ENCODE measurements around the gene FCMR.
A peak's percentile ranks its signal among the peaks of the same experiment; 100 is the strongest.

FCMR gene, protein sequence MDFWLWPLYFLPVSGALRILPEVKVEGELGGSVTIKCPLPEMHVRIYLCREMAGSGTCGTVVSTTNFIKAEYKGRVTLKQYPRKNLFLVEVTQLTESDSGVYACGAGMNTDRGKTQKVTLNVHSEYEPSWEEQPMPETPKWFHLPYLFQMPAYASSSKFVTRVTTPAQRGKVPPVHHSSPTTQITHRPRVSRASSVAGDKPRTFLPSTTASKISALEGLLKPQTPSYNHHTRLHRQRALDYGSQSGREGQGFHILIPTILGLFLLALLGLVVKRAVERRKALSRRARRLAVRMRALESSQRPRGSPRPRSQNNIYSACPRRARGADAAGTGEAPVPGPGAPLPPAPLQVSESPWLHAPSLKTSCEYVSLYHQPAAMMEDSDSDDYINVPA

DNA sequence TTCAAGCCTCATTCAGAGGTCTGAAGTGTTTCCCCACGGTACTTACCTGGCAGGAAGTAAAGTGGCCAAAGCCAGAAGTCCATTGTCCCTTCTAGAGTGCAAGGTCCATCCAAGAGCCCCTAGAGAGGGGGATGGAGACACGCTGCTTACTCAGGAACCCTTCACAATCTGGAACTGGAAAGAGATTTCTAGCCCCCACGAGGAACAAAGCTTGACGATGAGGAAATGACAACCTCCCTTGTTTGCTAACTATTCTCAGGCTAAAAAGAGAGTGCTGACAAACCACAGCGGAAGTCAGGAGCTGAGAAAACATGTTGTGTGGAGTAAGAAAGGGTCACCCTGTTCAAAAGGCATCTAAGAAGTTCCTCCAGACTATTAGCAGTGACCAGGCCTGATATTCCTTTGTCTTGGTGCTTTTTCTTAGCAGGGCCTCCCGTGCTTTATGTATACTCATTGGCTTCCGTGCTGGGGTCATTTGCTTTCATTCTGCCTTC is at the start of gene FCMR:
Gene FCMR (minus strand): TSS at position 170 of the 494 bp plus-strand sequence. CDS start 87 bp downstream, at position 83.
- no peak for DNase-seq

DNA sequence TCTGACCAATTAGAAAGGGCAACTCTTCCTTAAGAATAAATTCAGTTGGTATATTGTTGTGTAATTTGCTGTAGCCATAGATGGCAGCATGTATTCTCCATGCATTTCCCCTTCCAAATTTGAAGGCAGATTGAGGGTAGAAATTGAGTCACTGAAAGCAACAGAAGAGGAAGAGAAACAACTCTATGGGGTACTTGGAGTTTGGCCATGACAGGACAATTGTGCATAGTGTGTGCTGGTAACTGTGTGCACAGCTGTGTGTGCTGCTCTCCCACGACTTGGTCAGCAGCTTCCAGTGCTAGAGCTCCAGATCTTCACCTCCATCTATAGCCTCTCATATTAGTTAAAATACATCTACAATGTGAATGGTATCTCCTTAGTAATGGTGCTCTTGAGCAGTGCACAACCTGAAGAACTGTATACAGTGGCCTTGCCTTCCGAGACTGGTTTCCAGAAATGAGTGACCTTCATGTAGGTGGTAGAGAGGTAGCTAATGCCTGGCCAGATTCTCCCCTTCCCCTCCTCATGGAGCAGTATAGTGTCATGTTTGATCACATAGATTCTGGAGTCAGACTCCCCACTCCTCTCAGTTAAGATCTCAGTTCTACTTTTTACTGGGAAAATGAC is 49.4 kb upstream of the FCMR start:
- no peak for DNase-seq

DNA sequence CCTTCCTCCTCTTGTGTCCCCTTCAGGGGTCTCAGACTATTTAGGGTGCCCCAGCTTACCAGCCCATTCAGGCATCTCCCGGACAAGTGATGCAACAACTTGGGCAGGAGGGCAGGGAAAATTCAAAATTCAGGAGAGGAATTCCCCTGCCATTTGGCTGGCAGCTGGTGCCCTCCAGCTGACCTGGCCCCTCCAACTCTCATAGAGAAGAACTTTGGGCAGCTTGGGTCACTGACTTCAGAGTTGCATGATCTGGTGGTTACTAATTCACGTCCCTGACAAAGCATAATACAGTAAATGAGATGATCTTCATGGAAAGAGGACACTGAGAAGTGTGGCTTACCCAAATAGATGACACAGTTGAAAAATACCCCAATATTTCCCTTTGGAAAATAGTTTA is 48.7 kb upstream of the FCMR start, which contains the start of gene FCAMR:
Gene FCAMR (minus strand): TSS at position 15 of the 400 bp plus-strand sequence. CDS start 335 bp downstream, outside the sequence.
- DNase-seq, result no peak

DNA sequence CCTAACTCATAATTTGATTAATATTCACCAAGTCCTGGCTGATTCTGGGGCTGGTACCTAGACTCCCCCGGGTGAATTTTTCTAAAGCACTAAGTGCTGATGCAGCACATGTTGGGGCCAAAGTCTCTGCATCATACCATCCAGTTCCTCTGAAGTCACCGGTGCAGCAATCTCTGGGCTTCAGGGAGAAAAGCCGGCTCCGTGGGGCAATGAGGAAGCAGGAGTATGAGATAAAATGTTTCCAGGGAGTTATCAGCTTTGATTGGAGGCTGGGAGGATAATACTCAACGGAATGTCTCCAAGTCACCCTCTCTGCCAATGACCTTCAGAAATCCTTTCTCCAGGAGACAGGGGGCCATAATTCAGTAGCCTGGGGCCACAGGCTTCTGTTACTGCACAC is 47.3 kb upstream of the FCMR start:
- DNase-seq, result no peak

DNA sequence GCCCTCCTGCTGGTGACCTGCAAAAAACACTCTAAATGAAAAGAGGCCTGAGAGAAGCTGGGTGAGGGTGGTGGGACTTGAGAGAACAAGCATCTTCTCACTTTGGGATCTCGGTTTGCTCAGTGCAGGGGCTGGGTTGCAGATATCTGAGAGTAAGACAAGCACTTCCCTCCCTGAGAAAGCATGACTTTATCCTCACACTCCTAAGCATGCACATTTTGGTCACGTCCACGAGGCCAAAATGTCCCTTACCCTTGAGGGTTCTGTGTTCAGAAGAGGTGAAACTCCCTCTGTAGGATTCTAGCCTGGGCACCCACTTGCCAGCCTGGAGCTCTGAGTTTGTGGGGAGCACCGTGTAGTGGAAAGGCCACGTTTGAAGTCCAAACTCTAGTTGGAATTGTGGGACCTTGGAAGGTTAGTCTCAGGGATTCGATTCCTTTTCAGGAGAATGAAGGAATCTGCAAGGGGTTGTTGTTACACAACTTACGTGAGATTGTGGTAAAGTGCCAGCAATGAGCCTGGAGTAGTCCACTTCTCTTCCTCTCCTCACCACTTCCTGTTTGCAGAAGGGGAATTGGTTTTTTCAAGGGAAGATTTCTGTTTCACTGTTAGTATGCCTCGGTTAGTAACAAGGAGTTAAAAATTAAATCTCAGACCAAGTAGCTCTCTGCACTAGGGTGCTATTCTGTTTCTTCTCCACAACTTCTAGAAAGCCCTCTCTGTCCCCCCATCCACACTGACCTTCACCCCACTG is 45.5 kb upstream of the FCMR start:
- no peak for DNase-seq

DNA sequence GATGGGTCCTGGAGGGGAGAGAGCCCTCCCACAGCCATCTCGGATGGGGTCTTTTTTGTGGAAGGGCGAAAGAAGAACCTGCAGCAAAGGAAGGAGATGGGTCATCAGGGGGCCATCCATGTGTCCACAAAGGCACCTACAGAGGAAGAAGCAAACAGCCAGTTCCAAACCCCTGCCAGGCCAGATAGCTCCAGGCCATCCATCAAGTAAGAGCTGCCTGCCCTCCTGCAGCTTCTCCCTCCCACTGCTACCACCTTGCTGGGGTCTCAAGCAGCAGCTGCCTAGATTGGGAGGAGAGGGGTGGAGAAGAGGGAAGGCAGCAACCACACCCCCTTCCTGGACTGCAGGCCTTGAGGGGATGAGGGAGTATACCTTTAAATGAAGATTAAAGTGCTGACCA is 44.0 kb upstream of the FCMR start:
- no peak for DNase-seq

DNA sequence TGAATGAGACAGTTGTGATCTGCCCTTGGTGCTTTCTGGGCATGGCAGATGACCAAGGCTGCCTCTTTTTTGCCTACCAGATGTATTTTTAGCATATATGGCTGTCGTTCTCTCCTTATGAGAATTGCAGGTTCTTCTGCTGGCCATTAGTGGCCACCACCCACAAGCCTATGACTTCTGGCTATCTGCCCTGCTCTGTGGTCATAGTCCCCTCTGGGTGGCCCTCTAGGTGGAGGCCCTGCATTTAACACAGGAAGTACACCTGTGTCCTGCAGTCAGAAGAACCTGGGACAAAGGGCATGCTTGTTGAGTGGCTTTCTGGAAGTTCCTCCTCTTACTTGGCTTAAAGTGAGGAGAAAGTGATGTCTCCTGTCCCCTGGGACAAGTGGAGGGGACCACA is 42.0 kb upstream of the FCMR start:
- DNase-seq, result no peak

DNA sequence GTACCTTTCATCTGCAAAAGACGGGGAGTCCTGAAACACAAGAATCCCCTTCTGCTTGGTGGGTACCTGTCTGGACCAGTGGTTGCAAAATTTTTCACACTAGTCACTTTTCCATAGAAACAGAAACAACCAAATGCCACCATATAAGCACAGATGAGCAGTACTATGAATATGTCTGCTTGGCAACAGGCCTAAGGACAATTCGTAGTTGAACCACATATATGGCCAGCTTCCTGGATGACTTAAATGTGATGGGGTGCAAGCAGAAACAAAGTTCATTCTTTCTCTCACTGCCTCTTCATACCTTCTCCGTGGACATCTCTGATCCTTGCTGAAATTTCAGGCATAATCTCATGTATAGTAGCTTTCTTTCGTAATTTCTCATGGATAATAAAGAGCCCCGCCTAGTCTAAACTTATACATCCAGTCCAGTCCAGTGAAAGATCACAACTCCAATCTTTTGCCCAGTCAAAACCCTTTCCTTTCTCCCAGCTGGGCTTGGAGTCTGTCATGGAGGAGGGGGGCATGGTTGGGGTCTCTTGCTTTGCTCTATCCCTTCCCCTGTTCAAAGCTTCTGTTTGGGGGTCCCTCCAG is 41.5 kb upstream of the FCMR start:
- no peak for DNase-seq

DNA sequence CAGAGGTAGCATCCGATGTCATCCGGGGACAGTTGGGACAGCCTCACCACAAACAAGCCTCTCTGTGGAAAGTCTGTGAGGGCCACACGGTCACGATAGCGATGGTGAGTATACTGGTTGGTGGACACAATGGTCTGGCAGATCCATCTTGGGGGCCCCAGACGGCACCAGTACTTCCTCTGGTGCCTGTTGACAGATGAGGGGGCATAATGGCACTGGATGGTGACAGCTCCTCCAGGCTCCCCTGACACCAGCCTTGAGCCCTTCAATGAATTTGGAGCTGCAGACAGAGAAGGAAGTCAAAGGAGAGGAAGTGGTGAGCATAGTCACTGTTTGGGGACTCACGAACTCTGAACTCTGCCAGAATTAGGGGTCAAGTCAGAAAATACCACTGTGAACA is 40.5 kb upstream of the FCMR start:
- DNase-seq, result no peak

DNA sequence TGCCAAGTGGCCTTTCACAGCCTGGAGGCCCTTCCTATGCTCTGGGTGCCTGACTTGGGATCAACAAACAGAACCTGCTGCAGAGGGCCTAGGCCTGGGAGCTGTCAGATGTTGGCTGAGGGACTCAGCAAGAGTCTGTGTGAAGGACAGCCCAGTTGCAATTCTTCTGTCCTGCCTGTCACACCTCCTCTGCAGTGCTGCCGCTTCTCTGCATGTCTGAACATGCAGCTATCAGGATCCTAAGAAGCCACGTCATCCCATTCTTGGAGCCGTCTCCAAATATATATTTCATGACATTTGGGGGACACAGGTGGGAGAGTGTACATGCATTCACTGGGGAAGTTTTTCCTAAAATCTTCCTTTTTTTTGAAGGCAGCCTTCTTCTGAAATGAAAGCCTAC is 39.9 kb upstream of the FCMR start:
- no peak for DNase-seq

DNA sequence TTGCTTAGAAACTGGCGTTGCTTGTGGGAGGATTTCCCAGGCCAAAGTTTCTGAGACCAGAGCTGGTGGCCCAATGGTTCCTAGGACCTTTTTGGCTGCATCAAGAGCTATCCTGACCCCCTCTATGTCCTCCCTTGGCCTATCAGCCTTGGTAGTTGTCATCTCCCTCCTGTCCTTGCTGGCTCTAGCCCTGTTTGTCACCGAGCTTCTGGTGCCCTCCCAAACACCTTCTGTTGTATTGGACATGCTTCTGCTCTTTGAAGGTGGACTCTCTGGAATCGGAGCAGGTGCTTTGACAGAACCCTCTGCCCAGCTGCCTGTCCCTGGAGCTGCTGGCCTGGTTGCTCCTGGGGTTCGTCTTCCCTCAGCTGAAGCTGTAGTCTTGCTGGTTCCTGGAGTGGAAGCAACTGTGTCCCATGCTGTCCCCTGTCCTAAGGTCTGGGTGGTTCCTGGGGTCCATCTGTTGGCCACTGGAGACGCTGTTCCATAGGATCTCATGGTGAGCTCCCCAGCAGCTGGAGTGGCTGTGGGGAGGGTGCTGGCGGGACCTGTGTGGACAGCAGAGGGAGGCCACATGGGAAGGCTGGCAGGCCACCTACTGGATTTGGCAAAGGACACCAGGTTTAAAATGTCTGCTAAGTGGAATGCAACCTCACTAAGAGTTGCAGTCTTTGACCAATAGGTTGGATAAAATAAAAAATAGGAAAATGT is 39.1 kb upstream of the FCMR start:
- DNase-seq, result no peak

DNA sequence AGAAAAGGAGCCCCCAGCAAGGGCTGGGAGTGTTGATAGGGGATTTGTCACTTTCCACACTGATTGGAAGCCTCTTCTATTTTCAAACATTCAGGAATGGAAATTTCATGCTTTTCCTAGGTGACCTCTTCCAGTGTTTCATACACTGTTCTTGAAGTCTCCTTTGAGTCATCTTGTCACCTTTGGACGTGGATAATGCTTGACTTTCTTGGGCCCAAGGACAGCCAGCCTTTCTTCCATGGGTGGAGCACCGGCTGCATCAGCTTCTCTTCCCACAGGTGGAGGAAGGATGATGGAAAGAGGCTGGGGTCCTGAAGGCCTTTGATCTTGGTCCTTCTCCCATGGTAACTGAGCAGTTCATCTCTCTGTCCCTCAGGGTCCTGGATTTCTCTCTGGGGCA is 36.4 kb upstream of the FCMR start:
- DNase-seq, result no peak

DNA sequence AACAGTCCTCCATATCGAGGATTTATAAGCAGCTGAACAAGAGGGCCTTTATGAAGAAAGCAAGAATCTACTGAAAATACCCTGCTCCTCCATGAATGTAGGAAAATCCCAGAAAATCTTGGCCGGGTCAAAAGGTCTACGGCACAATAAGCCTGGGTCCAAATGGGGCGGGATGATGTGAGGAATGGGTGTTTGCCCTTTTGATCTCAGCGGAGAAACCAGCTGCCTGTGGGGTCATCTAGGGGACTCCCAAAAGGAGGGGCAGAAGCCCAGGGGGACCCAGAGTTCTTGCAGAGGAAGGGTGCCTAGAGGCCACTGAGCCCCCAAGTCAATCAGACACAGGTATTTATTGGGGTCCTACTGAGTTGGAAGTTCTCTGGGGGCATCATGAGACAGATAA is 35.9 kb upstream of the FCMR start:
- DNase-seq, result no peak

DNA sequence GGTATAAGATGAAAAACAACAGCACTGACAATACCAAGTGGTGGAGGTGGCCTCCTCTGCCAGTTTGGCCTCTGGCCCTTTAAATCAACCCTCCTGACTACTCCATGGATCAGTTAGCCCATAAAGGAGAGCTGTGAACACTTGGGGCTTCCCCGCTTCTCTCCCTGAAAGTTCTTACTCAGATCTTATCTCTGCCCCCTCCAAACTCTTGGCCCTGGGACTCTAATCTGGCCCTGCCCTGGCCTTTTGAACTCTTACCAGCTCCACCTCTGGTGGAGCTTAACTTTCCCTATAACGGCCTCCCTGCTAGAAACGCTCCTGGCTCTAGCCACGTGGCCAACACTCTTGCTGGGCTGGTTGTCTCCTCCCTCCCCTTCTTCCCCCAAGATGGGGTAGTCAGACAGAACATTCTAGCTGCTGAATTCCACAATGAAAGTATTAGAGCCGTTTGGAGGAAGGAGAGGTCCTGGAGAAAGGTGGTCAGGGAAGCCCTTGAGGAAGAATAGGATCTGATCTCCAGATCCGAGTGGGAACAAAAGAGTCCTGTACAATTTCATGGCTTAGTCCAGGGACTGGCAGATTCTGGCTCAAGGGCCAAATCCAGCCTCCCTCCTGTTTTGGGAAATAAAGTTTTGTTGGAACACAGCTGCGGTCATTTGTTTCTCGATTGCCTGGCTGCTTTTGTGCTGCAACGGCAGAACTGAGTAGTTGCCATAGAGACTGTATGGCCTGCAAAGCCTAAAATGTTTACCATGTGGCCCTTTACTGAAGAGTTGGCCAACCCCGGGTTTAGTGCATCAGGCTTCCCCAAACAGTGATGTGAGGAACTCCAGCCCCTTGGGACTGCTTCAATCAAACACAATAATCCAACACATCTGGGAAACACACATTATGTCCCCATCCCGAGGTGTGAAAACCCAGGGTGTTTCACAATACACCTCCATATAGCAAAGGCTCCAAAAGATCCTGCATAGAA is 34.0 kb upstream of the FCMR start:
- DNase-seq, result no peak

DNA sequence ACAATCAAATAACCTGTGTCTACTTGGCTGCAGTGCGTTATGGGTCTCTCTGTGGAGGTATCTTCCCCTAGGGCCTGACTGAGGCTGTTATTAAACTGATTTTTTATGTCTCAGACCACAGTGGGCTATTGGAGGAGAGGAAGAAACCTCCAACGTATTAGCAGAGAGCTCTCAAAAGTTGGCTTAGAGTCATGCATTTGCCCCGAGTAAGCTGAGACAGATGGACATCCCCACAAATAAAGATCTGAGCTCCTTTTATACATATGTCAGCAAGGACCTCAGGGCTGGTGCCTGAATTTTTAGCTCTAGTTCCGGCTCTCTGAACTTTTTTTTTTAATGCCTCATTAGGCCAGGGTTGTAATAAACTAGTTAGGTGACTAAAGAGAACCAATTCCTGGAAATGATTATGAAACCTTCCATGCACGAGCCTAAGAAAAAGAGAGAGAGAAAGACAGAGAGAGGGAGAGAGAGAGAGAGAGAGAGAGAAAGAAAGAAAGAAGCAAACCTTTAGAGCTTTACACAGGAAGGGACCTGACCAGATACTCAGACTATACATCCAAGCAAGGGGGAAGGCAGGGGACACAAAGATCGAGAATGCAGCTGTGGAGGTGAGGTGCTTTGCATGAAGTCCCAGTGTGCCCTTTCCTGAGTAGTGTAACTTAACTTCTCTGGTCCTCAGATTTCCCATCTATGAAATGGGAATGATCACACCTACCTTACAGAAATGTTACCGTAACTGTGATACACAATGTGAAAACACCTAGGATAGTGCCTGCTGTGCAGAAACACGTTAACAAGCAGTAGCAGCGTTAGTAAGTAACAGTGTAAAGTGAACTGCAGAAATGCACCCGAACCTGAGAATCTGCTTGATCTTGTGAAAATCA is 33.0 kb upstream of the FCMR start:
- peak; percentile 18 for DNase-seq

DNA sequence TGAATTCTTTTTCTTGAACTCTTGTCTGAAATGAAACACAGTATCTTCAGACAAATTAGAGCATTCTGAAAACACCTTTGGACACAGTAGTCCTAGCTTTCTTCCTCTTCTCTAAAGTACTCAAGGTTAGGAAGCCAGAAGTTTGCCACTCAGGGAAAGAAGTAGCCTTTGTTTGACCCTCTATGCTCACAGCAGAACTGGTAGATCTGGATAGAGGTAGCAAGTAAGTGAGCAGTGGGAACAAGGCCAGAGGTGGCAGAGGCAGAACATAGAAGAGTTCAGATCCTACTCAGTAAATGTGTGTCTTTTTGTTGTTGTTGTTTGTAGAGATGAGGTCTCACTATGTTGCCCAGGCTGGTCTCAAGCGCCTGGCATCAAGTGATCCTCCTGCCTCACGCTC is 31.9 kb upstream of the FCMR start:
- DNase-seq, result no peak

DNA sequence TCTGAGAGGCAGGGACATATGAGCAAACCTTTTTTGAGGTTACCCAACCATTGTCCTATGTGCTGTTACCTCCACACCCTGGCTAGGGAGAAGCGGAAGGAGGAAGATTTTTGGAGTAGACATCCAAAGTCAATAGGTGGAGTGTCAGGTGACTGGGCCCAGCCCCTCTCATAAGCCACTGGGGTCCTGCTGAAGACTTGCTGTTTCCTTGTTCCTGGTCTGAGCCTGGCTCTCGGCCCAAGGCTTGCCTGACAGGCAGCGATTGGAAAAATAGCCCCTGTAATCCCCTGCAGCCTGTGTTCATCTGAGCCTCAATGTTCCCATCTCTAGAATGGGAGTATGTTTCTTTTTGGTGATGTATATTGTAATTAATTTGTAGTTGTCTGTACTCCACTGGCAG is 31.4 kb upstream of the FCMR start:
- no peak for DNase-seq

DNA sequence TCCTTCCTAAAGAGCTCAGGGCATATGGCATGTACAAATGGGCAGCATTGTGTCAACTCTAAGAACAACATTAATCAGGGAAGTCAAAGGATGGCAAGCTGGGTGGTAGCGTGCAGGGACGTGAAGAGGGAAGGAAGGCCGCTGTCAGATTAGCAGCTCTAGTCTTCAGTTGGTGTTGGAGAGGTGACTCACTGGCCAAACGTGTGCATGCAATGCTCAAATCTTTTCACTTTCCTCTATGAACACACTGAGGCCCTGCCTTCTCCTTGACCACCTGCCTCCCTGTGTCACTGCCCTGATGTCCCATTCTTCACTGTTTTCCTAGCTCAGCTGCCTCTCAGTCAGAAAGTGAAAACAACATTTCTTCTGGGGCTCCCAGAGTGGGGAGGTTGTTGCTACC is 30.4 kb upstream of the FCMR start:
- DNase-seq, result no peak

DNA sequence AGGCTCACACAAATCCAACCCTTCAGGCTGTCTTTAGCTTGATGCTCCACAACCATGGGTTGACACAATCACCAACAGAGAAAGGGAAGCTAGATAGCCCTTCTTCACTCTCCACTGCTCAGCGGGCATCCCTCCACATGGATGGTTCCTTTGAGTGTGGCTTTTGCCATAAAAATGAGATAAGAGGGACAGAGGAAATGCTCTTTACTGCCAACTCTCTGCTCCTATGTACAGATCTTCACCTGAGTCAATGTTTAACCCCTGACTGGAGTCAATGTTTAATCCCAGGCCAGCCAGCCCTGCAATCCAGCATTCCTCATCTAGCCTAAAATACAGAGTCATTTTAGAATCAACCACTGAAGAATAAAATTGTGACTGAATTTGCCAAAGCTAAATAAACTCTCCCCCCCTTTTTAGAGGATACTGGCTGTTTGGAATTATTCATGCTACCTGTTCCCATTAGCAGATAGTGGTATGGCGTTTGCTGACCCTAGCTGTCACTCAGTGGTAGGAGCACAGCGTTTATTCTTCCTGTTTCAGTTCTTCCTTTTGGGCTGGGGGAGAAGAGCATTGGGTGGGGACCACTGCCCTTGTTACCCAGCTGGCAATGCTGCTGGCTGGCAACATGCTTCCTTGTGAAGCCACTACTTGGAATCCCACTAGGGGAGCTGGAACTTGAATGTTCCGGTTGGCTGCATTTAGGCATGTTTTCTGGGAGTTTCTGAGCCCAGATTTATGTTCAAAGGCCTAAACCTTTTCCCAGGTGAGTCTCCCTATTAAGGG is 29.8 kb upstream of the FCMR start:
- DNase-seq, result no peak

All from DMS 273 treated with DMSO at 0.1 percent for 48 hours (cell line).